ENCODE results near the gene KYNU.

GRCh38 chr2:143029141-143029540 is 151.7 kb downstream of the KYNU start:
- TF ChIP-seq ZFP30 (CRISPR knock-in tag; IDR thresholded peaks at IDR 0.05) (no peak), ZNF70 (CRISPR knock-in tag; IDR thresholded peaks at IDR 0.05) (no peak), PATZ1 (CRISPR knock-in tag; IDR thresholded peaks at IDR 0.05; ENCODE audit: borderline replicate concordance) (no peak), ZNF565 (CRISPR knock-in tag; conservative IDR thresholded peaks at IDR 0.05; ENCODE audit: low read depth) (no peak), BACH2 (CRISPR knock-in tag; IDR thresholded peaks at IDR 0.05; ENCODE audit: borderline replicate concordance) (no peak)
- TF ChIP-seq, protein P1, sequence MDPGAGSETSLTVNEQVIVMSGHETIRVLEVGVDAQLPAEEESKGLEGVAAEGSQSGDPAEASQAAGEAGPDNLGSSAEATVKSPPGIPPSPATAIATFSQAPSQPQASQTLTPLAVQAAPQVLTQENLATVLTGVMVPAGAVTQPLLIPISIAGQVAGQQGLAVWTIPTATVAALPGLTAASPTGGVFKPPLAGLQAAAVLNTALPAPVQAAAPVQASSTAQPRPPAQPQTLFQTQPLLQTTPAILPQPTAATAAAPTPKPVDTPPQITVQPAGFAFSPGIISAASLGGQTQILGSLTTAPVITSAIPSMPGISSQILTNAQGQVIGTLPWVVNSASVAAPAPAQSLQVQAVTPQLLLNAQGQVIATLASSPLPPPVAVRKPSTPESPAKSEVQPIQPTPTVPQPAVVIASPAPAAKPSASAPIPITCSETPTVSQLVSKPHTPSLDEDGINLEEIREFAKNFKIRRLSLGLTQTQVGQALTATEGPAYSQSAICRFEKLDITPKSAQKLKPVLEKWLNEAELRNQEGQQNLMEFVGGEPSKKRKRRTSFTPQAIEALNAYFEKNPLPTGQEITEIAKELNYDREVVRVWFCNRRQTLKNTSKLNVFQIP (CRISPR knock-in tag; IDR thresholded peaks at IDR 0.05; ENCODE audit: borderline replicate concordance, low read depth) = no peak
- TF ChIP-seq, protein P2, sequence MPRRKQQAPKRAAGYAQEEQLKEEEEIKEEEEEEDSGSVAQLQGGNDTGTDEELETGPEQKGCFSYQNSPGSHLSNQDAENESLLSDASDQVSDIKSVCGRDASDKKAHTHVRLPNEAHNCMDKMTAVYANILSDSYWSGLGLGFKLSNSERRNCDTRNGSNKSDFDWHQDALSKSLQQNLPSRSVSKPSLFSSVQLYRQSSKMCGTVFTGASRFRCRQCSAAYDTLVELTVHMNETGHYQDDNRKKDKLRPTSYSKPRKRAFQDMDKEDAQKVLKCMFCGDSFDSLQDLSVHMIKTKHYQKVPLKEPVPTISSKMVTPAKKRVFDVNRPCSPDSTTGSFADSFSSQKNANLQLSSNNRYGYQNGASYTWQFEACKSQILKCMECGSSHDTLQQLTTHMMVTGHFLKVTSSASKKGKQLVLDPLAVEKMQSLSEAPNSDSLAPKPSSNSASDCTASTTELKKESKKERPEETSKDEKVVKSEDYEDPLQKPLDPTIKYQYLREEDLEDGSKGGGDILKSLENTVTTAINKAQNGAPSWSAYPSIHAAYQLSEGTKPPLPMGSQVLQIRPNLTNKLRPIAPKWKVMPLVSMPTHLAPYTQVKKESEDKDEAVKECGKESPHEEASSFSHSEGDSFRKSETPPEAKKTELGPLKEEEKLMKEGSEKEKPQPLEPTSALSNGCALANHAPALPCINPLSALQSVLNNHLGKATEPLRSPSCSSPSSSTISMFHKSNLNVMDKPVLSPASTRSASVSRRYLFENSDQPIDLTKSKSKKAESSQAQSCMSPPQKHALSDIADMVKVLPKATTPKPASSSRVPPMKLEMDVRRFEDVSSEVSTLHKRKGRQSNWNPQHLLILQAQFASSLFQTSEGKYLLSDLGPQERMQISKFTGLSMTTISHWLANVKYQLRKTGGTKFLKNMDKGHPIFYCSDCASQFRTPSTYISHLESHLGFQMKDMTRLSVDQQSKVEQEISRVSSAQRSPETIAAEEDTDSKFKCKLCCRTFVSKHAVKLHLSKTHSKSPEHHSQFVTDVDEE (CRISPR knock-in tag; IDR thresholded peaks at IDR 0.05) = no peak
